GM19372 (cell line): ENCODE data around the gene EPHA6.
"Not testable (repeated sequence)": the region's sequence is repeated elsewhere in the genome, so short reads cannot be mapped to it uniquely, and the experiment has no call there.

ENCODE experiments used
- ATAC-seq: cut with Tn5 transposase; IDR thresholded peaks from one replicate; pipeline ENCODE4 v1.9.1; 2021; ENCODE audit warnings: mild to moderate bottlenecking, low read depth, moderate library complexity; ENCODE audit not compliant: unreplicated experiment

The EPHA6 gene

GRCh38 chr3:97009427-97010019, 195.1 kb downstream of the EPHA6 start:
- ATAC-seq, result no peak

- no peak for ATAC-seq
These were observed 196.7 kb downstream of the EPHA6 start for GRCh38 chr3:97010881-97011657.

- no peak for ATAC-seq
These were observed 207.4 kb downstream of the EPHA6 start for GRCh38 chr3:97021778-97022177.

GRCh38 chr3:97025612-97026011, 211.2 kb downstream of the EPHA6 start:
- ATAC-seq, result not testable (repeated sequence)

DNA sequence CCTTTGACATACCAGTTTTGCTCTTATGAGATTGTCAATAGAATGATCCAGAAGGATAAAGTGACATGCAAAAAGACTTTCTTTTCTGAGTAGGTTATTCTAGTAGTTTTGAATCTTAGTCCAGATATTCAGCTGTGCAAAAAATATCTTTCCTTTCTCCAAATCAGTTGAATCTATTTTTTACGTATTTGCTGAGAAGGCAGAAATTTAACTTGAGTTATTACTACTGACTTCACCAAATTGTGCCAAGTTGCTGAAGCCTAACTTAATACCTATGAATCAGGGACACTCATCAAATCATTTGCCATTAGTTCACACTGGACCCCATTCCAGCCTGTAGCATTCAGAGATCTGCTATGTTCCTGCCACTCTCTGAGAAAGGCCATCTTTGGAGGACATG, 215.6 kb downstream of the EPHA6 start:
- ATAC-seq, result no peak

DNA sequence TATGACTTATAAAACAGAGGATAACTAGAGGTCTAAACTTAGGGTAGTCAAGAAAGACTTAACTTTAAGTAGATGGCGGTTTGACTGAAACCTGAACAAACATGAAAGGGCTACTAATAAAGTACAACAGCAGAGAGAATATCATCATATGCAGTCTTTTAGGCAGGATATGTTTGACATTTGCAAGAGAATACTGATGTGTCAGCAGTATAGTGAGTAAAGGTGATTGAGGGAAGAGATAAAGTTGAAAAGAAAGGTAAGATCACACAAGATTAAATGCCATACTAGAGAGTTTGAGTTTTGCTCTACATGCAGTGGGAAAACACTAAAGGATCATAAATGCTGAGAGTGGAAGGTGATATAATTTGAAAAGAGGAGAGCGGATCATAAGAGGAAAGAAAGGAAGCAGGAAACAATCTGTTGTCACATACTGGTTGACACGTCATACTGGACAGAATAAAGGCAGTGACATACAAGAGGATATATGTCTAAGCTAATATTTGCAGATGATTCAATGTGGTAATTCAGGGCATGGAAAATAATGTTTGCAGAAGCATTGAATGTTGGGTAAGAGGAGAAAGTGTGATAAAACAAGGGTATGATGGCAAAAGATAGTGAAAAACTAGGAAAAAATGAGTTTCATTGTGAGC, 223.0 kb downstream of the EPHA6 start:
- no peak for ATAC-seq

DNA sequence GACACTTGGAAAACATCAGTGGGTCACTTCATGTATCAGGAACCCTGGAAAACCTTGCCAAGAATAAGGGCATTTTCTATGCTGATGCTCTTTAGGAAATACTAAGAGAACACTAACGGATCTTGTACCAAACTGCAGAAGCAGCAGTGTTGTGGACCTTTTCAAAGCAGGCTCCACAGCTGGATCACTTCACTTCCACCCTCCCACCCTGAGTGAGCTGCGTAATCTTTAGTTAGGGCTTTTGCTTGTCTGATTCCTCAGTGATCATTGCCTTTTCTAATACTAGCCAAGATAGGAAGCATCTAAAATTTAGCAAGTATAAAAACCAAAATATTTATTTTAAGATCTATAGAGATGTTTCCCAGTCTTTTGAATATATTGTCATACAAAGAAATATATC, 229.0 kb downstream of the EPHA6 start:
- no peak for ATAC-seq

DNA sequence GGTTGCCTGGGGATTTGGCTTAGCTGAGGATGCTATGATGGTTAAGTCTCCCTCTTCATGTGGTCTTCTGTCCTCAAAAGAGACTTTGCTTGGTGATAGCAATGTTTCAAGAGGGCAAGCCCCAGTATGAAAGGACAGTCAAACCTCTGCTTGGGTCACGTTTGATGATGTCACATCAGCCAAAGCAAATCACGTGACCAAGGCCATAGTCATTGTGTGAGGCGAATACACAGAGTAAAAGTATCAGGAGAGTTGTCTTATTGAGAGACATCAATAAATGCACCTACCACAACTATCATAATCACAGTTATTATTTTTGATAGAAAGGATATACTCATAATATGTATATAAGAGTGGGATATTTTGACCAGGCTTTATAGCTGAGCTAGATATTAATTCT, 243.0 kb downstream of the EPHA6 start:
- ATAC-seq, result no peak

DNA sequence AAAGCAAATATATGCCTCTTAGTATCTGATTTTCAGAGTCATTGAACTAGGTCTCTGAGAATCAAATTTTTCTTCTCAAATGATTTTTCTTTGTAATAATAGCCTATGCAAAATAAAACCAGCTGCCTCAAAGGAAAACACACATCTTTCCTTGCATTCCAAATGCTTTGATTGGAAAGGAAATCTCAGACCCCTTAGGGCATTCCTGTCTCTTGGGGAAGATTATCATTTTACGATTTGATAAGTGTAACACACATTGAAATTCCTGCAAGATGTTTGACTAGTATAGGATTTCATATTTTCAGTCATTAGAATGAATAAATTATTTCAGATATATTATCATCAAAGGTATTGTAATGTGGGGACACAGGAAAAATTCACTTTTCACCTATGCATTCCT, 244.8 kb downstream of the EPHA6 start:
- no peak for ATAC-seq

GRCh38 chr3:97066531-97066930, 252.1 kb downstream of the EPHA6 start:
- ATAC-seq, result no peak

DNA sequence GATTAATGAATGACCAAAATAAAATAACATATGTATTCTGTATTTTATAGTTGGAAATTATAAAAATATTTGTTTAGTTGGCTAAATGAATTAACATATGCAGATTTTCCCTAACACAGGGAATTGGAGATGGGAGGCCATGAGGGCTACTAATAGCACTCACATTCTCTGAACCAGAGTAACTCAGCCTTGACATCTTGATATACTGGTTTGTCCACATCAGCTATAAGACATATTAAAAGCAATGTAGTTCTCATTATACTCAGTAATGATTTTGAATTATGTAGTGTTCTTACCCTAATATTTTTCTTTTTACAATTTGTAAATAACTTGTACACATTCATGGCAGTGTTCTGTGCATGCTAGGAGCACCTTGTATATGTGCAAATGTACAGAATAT, 255.9 kb downstream of the EPHA6 start:
- ATAC-seq, result no peak

- no peak for ATAC-seq
These were observed 260.2 kb downstream of the EPHA6 start for GRCh38 chr3:97074546-97074945.

DNA sequence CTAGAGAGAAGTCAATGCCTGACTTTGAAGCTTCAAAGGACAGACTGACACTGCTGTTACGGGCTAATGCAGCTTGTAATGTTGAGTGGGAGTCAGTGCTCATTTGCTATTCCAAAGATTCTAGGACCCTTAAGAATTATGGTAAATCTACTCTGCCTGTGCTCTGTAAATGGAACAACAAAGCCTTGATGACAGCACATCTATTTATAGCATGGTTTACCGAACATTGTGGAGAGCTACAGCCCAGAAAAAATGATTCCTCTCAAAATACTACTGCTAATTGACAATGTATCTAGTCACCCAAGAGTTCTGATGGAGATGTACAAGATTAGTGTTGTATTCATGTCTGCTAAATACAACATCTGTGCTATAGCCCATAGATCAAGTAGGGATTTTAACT, 262.3 kb downstream of the EPHA6 start:
- no peak for ATAC-seq

DNA sequence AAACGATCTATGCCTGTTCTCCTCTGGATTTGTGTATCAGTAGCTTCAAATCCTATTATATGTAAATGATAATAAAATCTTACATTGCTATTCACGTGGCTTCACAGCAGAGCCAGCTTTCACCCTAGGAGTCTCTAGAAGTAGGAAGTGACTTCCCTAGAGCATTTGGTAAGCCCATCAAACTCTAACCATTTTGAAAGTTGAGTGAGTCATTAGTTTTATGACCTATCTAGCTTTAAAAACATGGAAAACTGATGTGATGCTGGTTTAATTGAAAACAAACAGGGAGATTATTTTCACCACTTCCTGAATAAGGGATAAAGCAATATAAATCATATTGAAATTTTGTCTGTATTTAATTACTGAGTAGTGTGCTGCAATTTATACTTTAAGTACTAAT, 275.2 kb downstream of the EPHA6 start:
- ATAC-seq, result no peak

GRCh38 chr3:97102641-97103040, 288.2 kb downstream of the EPHA6 start:
- no peak for ATAC-seq

GRCh38 chr3:97105989-97106651, 291.7 kb downstream of the EPHA6 start:
- ATAC-seq, result no peak

GRCh38 chr3:97106652-97106989, 292.2 kb downstream of the EPHA6 start:
- no peak for ATAC-seq

DNA sequence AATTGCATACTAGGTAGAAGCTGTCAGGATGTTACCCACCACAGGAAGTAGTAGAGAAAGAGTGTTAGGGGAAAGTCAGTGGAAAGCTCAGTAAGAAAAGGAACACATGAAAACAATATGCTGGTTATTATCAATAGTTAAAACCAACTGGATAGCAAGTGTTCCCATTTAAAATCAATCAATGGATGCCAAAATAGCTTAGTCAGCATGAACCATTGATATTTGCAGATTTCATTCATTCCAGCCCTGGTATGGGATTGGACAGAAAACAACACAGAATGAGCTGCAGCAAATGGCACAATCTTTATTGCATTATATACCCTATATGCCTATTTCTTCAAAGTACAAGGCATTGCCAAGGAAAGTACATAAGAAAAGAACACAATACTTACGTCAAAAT, 293.7 kb downstream of the EPHA6 start:
- ATAC-seq, result no peak

- no peak for ATAC-seq
These were observed 296.9 kb downstream of the EPHA6 start for GRCh38 chr3:97111244-97111643.

- ATAC-seq, result no peak
These were observed 307.0 kb downstream of the EPHA6 start for GRCh38 chr3:97121386-97121785.

DNA sequence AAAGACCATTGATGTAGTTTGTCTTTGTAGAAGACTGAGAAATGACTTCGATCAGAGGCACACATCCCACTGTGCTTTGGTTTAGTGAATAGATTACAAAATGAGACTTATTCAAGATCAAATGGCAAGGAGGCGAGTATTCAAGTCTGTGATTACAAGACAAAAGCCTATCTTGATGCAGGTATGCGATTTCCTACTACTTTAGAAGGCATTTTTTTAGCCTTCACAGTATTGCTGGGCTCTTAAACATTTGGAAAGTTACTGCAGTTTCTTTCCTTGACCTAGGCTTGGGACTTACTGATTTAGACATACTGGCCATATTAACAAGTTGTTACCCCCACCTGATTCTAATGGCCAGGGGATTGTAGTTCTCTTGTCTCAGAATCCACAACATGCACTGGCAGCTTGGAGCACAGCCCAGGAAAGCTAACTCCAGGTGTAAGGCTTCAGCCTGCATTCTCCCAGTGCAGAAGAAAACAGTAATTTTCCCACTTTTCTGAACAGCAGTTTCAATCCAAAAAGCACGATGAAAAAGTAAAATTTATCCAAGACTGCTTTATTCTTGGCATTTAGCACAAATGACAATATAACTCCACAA, 311.6 kb downstream of the EPHA6 start:
- ATAC-seq, result no peak
